Dermis blood vessel endothelial cell (primary cell): ENCODE data around the gene ZNF526. TPM values are rescaled to one million over a fixed set of nuclear protein-coding genes. Genes with fewer than 3 reads are reported as not detected.
A peak's percentile ranks its signal among the peaks of the same experiment; 100 is the strongest.

ENCODE experiments used
- DNase-seq: peaks from one replicate; pipeline ENCODE4 v3.0.0; 2010
- total RNA-seq: library from RNA; depleted of rRNA; stranded (reverse); fragments of >200 nt; gene quantifications from 2 replicates; pipeline ENCODE4 v1.2.3, GENCODE V29; 2014

ZNF526 gene
- total RNA-seq, 1 donor from 2014 or later, result 8.7 TPM

GRCh38 chr19:42225718-42226292 lies 5.7 kb downstream of the ZNF526 start:
- no peak for DNase-seq

DNA sequence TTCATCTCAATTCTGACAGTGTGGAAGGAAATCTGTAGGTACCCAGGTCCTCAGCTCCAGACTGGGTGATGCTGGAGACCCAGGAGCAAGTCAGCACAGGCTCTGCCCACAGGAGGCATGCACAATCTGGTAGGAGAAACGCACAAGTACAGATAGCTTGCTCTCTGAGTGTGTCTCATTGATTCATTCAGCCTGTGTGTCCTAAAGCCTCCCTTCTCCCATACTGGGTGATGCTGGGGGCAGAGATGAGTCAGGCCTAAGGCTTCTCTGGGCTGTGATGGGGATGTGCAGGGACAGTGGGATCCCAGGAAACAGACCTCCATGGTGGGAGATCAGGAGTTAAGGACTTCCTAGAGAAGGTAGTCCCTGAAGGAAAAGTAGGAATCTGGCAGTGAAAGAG lies 6.8 kb downstream of the ZNF526 start:
- DNase-seq, result no peak

DNA sequence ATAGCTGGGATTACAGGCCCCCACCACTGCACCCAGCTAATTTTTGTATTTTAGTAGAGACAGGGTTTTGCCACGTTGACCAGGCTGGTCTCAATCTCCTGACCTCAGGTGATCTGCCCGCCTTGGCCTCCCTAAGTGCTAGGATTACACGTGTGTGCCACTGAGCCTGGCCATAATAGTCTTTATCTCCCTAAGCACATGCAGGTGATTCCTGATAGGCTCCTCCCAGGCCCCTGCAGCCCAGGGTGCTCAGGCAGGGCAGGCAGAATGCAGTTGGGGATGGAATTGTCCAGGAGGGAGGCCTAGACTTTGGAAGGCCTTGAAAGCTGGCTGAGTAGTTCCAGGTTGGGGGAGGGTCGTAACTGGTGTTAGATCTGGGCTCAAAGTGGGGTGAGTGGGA lies 8.5 kb downstream of the ZNF526 start:
- no peak for DNase-seq

- DNase-seq, result no peak
Measured at GRCh38 chr19:42229301-42229854, 9.3 kb downstream of the ZNF526 start.

- DNase-seq, result no peak
Measured at GRCh38 chr19:42229855-42230351, 9.8 kb downstream of the ZNF526 start.

- no peak for DNase-seq
Measured at GRCh38 chr19:42230571-42230970, 10.5 kb downstream of the ZNF526 start.

GRCh38 chr19:42232435-42232834 lies 12.3 kb downstream of the ZNF526 start:
- no peak for DNase-seq

DNA sequence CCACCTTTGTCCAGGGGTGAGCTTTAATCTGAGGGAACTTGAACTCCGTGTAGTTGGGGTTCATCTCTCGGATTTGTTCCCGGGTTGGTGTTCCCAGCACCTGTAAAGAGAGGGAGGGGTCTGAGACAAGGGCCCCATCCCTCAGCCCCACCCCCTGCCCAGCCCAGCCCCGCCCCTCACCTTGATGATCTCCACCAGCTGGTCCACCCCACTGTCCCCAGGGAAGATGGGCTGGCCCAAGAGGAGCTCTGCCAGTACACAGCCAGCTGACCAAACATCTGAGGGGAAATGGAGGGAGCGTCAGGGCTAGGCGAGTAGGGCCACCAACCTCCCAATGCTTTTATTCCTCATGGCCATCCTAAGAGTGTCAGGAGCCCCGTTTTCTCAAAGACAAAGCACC lies 13.0 kb downstream of the ZNF526 start:
- DNase-seq, result no peak

GRCh38 chr19:42233678-42234292 lies 13.7 kb downstream of the ZNF526 start:
- DNase-seq, result no peak

DNA sequence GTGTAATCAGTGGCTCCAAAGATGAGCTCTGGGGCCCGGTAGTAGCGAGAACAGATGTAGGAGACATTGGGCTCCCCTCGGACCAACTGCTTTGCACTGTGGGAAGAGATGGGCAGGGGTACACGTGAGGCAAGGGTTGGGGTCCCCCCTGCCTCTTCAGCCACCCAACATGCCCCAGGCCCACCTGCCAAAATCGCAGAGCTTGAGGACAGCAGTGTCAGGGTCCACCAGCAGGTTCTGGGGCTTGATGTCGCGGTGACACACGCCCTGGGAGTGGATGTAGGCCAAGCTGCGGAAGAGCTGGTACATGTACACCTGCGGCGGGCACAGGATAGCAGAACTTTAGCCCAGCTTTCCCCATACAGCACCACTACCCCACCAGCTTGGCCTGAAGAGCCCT lies 14.3 kb downstream of the ZNF526 start:
- no peak for DNase-seq

- no peak for DNase-seq
Measured at GRCh38 chr19:42235181-42235580, 15.1 kb downstream of the ZNF526 start.

DNA sequence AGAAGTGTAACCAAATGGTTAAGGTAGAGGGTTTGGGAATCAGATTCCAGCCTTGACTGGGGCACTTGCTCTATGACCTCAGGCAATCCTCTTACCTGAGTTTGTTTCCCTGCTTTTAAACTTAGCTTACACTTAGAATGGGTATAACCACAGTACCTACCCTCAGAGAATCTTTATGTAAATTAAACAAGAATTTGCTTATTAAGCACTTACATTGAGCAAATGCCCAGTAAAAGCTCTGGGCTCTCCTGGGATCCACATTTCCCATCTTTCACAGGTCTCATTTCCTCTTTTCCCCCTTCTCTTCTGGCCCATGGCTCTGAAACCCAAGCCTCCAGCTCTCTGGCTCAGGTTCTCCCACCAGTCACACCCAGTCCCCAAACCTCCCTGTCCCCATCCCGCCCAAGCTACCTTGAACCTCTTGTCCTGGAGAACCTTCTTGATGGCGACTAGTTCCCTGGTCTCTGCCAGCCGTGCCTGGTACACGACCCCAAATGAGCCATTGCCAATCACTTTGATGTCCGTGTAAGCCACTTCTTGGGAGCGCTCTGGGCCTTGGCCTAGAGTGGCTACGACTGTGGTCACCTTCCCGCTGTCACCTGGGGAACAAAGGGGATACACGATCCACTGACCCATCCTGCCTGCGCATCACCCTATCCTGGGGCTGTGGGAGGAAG lies 19.6 kb downstream of the ZNF526 start:
- DNase-seq, result no peak

DNA sequence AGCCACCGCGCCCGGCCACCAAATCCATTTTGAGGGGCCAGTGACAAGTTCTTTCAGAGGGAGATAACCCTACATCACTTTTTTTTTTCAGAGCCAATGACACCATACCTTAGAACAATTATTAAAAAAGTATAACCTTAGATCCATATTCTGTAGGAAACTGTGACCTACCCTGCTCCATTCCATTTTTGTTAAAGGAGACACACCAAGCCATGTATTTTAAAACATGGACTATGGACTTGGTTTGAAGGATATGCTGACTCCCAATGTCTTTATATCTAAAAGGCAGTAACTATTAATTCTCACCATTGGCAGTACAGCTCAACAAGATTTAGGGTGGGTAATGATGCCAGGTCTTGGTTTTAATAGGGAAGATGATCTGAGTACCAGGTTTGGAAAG lies 21.2 kb downstream of the ZNF526 start:
- DNase-seq, result no peak

GRCh38 chr19:42242069-42242511 lies 22.0 kb downstream of the ZNF526 start:
- no peak for DNase-seq

DNA sequence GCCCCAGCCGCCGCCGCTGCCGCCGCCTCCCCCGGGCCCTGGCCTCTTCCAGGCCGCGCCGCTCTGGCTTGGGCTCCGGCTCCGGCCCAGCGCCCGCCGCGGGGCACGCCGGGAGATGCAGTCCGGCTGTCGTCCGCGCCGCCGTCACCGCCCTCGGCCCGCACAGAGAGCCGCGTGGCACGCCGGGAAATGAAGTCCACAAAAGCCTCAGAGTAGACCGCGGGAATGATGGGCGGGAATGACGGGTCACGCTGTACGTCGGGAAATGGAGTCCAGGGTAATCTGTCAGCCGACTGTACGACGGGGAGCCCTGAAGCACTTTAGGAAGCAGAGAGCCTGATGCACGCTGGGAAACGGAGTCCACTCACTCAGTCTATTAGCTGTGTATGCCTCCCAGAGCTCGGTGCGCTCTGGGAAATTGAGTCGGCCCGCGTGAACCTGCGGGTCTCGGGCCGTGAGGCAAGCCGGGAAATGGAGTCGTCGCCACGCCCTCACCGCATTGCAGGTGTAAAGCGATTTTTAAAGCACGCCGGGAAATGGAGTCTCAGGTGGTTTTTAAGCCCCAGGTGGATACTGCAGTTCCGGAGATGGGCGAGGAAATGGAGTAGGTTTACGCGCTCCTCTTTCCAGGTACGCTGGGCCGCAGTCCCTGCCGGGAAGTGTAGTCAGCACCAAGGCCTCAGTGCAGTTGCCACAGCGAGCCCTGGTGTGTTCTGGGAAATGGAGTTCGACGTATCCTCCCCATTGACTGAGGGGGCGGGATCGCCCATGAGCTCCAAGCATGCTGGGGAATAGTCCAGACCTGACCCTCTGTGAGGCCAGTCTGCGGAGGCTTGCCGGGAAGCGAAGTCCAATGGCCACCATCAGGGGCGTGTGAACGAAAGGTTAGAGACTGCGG lies 22.6 kb downstream of the ZNF526 start, which contains the start of gene GSK3A:
TSS of gene GSK3A (minus strand) at position 91 of the 898 bp plus-strand sequence. CDS start 137 bp downstream, outside the sequence.
- DNase-seq, result peak; percentile 99

GRCh38 chr19:42244347-42245220 lies 24.5 kb downstream of the ZNF526 start:
- peak; percentile 96 for DNase-seq

GRCh38 chr19:42245231-42245630 lies 25.1 kb downstream of the ZNF526 start:
- no peak for DNase-seq

GRCh38 chr19:42246143-42246921 lies 26.2 kb downstream of the ZNF526 start:
- peak; percentile 84 for DNase-seq

DNA sequence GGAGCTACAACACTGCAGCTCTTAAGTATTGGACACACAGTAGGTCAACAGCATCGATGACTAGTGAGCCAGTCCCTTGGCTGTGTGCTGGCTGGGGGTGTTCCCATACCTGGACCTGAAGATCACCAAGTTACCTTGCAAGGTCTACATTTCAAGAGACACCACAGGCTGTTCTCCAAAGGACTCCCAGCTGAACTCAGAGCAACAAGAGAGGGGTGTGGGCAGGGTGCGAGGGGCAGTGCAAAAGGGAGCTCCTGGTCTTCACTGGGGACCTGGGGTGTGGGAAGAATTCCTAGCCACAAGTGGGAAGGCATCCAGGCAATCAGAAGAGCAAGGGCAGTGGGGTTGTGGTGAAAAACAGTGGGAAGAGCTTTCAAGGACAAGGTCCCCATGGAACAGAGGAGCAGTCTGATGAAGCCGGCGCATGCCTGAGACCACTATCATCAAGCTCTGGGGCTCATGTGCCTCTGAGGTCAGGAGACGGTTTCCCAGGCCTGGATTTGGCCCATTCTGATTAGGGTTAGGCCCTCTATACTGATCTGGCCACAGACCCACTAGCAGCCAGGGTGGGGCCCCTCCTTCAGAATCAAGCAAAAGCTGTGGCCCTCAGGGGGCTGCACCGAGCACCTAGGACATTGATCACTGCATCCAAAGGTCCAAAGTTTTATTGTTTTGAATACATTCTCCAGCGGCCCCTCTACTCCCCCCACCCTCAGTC lies 27.0 kb downstream of the ZNF526 start:
- DNase-seq, result no peak

DNA sequence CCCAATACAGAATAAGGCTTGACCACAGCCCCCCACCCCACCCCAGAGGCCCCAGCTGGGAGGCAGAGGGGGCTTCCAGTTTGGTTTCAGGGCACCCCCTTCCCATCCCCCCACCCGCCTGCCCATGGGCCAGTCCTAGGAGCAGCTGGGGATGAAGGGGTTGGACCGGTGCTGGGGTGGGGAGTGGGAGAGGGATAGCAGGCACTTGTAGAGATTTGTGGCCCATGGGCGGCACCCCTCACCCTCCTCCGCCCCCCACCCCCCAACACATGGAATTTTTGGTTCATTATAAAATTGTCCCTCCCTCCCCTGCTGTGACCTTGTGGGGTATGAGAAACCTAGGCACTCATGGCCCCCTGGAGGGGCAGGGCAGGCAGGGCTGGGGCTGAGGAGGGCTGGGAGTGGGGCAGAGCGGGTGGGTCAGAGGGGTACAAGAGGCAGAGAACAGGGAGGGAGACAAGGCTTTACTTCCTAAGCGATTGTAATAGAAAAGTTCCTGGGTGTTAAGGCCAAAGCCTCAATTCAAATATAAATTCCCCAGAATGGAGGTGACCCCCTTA lies 27.6 kb downstream of the ZNF526 start:
- DNase-seq, result no peak
